HEK293 (cell line): ENCODE results near the gene GALNTL6.

Source experiments
- CTCF ChIA-PET: fragments of 350-600 bp; formaldehyde crosslinking; extraction: SDS; loops from one replicate; lab custom pipeline; 2021; ENCODE audit warnings: antibody characterized with exemption; lab: Yijun Ruan, JAX
- POLR2A ChIA-PET: fragments of 300-600 bp; formaldehyde crosslinking; extraction: SDS; loops from one replicate; lab custom pipeline; 2020; ENCODE audit warnings: antibody characterized with exemption, inconsistent platforms; lab: Yijun Ruan, JAX
- H3K27ac ChIP-seq: fragments of 200-500 bp; sonication (Bioruptor generic); 2 replicates; pipeline ENCODE4 v1.5.1; 2014; ENCODE audit warnings: low read depth, low read length, control low read depth, inconsistent platforms; ENCODE audit errors: extremely low read depth
- H3K36me3 ChIP-seq, 2 experiments: fragments of 200-500 bp in 1 of 2; sonication (Bioruptor generic) in 1 of 2; 1 replicate in 1 of 2; 2 replicates in 1 of 2; pipeline ENCODE4 v1.5.1; 2014 to 2017; ENCODE audit warnings: inconsistent platforms in 2 of 2, low read length in 2 of 2; ENCODE audit not compliant: control insufficient read depth in 2 of 2, insufficient read depth in 1 of 2
- H3K4me1 ChIP-seq: fragments of 200-500 bp; sonication (Bioruptor generic); 2 replicates; pipeline ENCODE4 v1.5.1; 2014; ENCODE audit warnings: mild to moderate bottlenecking, low read length, inconsistent platforms; ENCODE audit not compliant: control insufficient read depth, insufficient read depth
- H3K4me3 ChIP-seq: 2 replicates; pipeline ENCODE4 v1.5.1; 2011; ENCODE audit warnings: low read depth, mild to moderate bottlenecking, control low read depth, low read length, moderate library complexity
- H3K9me3 ChIP-seq: fragments of 200-500 bp; sonication (Bioruptor generic); 2 replicates; pipeline ENCODE4 v1.5.1; 2014; ENCODE audit warnings: low read depth, low read length, inconsistent platforms; ENCODE audit not compliant: control insufficient read depth, insufficient read depth
- BCL11B ChIP-seq: fragments of 450-650 bp; formaldehyde crosslinking; IDR thresholded peaks from 2 replicates; pipeline ENCODE4 v1.5.1; 2016; ENCODE audit warnings: low read depth, missing biosample characterization, missing genetic modification characterization
- GLI2 ChIP-seq: fragments of 450-650 bp; formaldehyde crosslinking; IDR thresholded peaks from 2 replicates; pipeline ENCODE4; 2017; ENCODE audit warnings: missing biosample characterization, missing genetic modification characterization, low read depth, borderline replicate concordance
- HOXA7 ChIP-seq: sonication (generic); formaldehyde crosslinking; IDR thresholded peaks from 2 replicates; pipeline ENCODE4 v1.8.1; 2022; ENCODE audit warnings: missing genetic modification reagents, borderline replicate concordance
- HOXD13 ChIP-seq: sonication (generic); formaldehyde crosslinking; IDR thresholded peaks from 2 replicates; pipeline ENCODE4 v1.8.0; 2022; ENCODE audit warnings: missing genetic modification reagents, borderline replicate concordance
- IKZF3 ChIP-seq: fragments of 450-650 bp; IDR thresholded peaks from 2 replicates; pipeline ENCODE4 v1.5.0; 2018; ENCODE audit warnings: missing biosample characterization, mild to moderate bottlenecking, missing genetic modification characterization, moderate library complexity
- KLF10 ChIP-seq: fragments of 450-650 bp; IDR thresholded peaks from 2 replicates; pipeline ENCODE4 v1.5.1; 2018; ENCODE audit warnings: missing biosample characterization, mild to moderate bottlenecking, missing genetic modification characterization
- SP2 ChIP-seq: fragments of 450-650 bp; formaldehyde crosslinking; IDR thresholded peaks from 2 replicates; pipeline ENCODE4 v1.5.1; 2016; ENCODE audit warnings: missing biosample characterization, missing genetic modification characterization
- ZNF121 ChIP-seq: fragments of 450-650 bp; formaldehyde crosslinking; IDR thresholded peaks from 2 replicates; pipeline ENCODE4 v1.5.1; 2016; ENCODE audit warnings: missing biosample characterization, missing genetic modification characterization
- ZNF37A ChIP-seq: fragments of 450-650 bp; IDR thresholded peaks from 2 replicates; pipeline ENCODE4 v1.5.1; 2018; ENCODE audit warnings: missing biosample characterization, missing genetic modification characterization
- ZNF544 ChIP-seq: fragments of 450-650 bp; formaldehyde crosslinking; IDR thresholded peaks from 2 replicates; pipeline ENCODE4 v1.5.0; 2017; ENCODE audit warnings: missing biosample characterization, missing genetic modification characterization
- ZNF549 ChIP-seq: fragments of 450-650 bp; IDR thresholded peaks from 2 replicates; pipeline ENCODE4 v1.5.1; 2018; ENCODE audit warnings: missing biosample characterization, missing genetic modification characterization, mild to moderate bottlenecking, inconsistent platforms, moderate library complexity
- ZNF596 ChIP-seq: fragments of 450-650 bp; IDR thresholded peaks from 2 replicates; pipeline ENCODE4 v1.5.0; 2018; ENCODE audit warnings: missing biosample characterization, mild to moderate bottlenecking, missing genetic modification characterization, moderate library complexity
- ZNF600 ChIP-seq: fragments of 450-650 bp; formaldehyde crosslinking; IDR thresholded peaks from 2 replicates; pipeline ENCODE4 v1.5.1; 2016; ENCODE audit warnings: missing biosample characterization, missing genetic modification characterization
- ZNF654 ChIP-seq: fragments of 450-650 bp; formaldehyde crosslinking; IDR thresholded peaks from 2 replicates; pipeline ENCODE4 v1.5.1; 2016; ENCODE audit warnings: low read depth, missing biosample characterization, missing genetic modification characterization
- ZNF768 ChIP-seq: fragments of 450-650 bp; formaldehyde crosslinking; IDR thresholded peaks from 2 replicates; pipeline ENCODE4 v1.5.1; 2018; ENCODE audit warnings: missing biosample characterization, mild to moderate bottlenecking, missing genetic modification characterization
- ZNF843 ChIP-seq: fragments of 450-650 bp; formaldehyde crosslinking; IDR thresholded peaks from 2 replicates; pipeline ENCODE4 v1.5.1; 2016; ENCODE audit warnings: missing biosample characterization, missing genetic modification characterization
- ZXDB ChIP-seq: fragments of 450-650 bp; formaldehyde crosslinking; IDR thresholded peaks from 2 replicates; pipeline ENCODE4 v1.5.1; 2016; ENCODE audit warnings: missing biosample characterization, missing genetic modification characterization
- TF ChIP-seq, protein P1 (sequence below): fragments of 450-650 bp; formaldehyde crosslinking; IDR thresholded peaks from 2 replicates; pipeline ENCODE4 v1.5.1; 2016; ENCODE audit warnings: missing biosample characterization, missing genetic modification characterization, low read depth
- TF ChIP-seq, protein P2 (sequence below): fragments of 450-650 bp; formaldehyde crosslinking; IDR thresholded peaks from 2 replicates; pipeline ENCODE4 v1.5.1; 2016; ENCODE audit warnings: missing biosample characterization, missing genetic modification characterization
- TF ChIP-seq, protein P3 (sequence below): fragments of 450-650 bp; formaldehyde crosslinking; IDR thresholded peaks from 2 replicates; pipeline ENCODE4 v1.5.1; 2016; ENCODE audit warnings: missing biosample characterization, missing genetic modification characterization

Gene GALNTL6

DNA sequence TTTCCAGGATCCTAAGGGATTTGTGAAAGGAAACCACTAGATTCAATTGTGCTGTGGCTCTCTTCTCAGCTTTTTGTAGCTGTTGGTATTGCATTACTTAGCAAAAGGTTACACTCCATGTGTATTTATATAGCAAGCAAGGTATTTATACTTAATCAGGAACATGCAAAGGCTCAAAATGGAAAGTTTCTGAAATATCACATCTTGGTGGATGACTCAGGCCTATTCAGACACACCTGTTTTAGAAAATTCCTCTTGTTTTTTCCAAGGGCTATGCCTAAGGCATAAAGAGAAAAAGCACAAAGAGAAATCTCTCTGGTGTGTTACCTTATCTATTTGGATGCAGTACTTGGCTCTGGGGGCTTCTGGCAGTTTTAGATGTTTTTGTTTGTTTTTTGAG, 1211.0 kb downstream of the GALNTL6 start (continued):
- TF ChIP-seq, protein P1, sequence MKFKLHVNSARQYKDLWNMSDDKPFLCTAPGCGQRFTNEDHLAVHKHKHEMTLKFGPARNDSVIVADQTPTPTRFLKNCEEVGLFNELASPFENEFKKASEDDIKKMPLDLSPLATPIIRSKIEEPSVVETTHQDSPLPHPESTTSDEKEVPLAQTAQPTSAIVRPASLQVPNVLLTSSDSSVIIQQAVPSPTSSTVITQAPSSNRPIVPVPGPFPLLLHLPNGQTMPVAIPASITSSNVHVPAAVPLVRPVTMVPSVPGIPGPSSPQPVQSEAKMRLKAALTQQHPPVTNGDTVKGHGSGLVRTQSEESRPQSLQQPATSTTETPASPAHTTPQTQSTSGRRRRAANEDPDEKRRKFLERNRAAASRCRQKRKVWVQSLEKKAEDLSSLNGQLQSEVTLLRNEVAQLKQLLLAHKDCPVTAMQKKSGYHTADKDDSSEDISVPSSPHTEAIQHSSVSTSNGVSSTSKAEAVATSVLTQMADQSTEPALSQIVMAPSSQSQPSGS: no peak
- TF ChIP-seq BCL11B (tag by site-specific recombination) (no peak), ZNF549 (tag by site-specific recombination) (no peak), ZNF37A (tag by site-specific recombination) (no peak)

DNA sequence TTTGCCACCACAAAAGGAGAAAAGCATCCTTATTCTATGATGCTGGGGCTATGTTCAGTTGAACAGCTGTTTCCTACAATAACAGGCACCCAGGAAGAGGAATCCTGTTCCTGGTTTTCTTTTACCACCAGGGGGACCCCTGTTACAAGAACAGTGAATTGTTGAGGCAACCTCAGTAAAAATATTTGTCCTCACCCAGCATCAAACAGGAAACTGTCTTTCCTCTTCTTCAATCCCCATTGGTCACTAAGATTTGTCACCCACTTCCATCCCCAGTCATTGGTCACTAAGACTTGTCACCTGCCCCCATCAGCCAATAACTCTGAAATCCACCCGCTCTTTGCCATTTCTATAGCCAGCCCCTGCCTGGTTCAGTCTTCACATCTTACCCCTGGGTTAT, 1211.9 kb downstream of the GALNTL6 start:
- Histone ChIP-seq H3K27ac (no peak overlapping the region), H3K36me3 (no peaks in the 10 kb centered on the region), H3K4me3 (no peak overlapping the region), H3K4me1 (no peaks in the 10 kb centered on the region), H3K9me3 (no peaks in the 10 kb centered on the region)
- ChIA-PET POLR2A (no interaction called here), CTCF (interaction anchor here (0.6 to 3.2 kb wide), 9 partner anchors 12 to 277 kb away, joined by 3 to 42 read pairs (median 4); no protein-coding TSS in a partner anchor)
- TF ChIP-seq ZNF768 (tag by site-specific recombination) (no peak), ZNF544 (tag by site-specific recombination) (no peak), ZNF843 (no peak), SP2 (tag by site-specific recombination) (no peak), ZNF121 (tag by site-specific recombination) (no peak), ZNF600 (tag by site-specific recombination) (no peak), ZNF654 (peak; percentile 65), KLF10 (no peak), IKZF3 (0 out of 2 replicates have a peak, but pooled peaks have one; percentile 39), ZNF596 (tag by site-specific recombination) (no peak), HOXD13 (CRISPR knock-in tag) (no peak)
- TF ChIP-seq, protein P2, sequence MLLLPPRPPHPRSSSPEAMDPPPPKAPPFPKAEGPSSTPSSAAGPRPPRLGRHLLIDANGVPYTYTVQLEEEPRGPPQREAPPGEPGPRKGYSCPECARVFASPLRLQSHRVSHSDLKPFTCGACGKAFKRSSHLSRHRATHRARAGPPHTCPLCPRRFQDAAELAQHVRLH (tag by site-specific recombination): no peak
- TF ChIP-seq, protein P3, sequence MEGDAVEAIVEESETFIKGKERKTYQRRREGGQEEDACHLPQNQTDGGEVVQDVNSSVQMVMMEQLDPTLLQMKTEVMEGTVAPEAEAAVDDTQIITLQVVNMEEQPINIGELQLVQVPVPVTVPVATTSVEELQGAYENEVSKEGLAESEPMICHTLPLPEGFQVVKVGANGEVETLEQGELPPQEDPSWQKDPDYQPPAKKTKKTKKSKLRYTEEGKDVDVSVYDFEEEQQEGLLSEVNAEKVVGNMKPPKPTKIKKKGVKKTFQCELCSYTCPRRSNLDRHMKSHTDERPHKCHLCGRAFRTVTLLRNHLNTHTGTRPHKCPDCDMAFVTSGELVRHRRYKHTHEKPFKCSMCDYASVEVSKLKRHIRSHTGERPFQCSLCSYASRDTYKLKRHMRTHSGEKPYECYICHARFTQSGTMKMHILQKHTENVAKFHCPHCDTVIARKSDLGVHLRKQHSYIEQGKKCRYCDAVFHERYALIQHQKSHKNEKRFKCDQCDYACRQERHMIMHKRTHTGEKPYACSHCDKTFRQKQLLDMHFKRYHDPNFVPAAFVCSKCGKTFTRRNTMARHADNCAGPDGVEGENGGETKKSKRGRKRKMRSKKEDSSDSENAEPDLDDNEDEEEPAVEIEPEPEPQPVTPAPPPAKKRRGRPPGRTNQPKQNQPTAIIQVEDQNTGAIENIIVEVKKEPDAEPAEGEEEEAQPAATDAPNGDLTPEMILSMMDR (tag by site-specific recombination): peak; percentile 33

DNA sequence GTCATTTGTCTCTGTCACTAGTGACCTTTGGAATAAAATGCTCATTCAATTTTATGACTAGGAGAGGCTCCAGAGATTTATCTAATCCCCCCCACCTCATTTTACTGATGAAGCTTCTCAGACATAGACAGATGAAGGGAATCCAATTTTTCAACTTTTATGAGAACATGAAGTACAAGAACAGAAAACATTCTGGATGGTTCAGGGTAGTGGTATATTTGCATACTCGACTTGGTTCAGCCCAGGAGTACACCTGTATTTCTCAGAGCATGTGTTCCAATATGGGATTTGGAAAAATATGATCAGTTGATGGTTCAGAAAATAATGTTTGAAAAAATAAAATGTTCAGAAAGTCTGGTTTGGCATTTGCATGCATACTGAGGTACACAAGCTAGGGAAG, 1224.0 kb downstream of the GALNTL6 start:
- ChIA-PET CTCF (interaction anchor here (0.6 to 1.3 kb wide), 5 partner anchors 10 to 379 kb away, joined by 3 to 4 read pairs (median 3); no protein-coding TSS in a partner anchor), POLR2A (no interaction called here)
- no peak overlapping the region for H3K27ac ChIP-seq
- 0 out of 2 replicates have a peak, but pooled peaks cover 4% of the 10 kb centered on the region for H3K4me1 ChIP-seq
- no peaks in the 10 kb centered on the region for H3K36me3 ChIP-seq
- no peaks in the 10 kb centered on the region for H3K9me3 ChIP-seq
- no peak for TF ChIP-seq HOXA7 (CRISPR knock-in tag)
- TF ChIP-seq GLI2: no peak
- TF ChIP-seq ZNF596 (tag by site-specific recombination): no peak
- TF ChIP-seq ZXDB: no peak
- no peak overlapping the region for H3K4me3 ChIP-seq
